ENCODE measurements around the gene PIGN. TPM values are rescaled to one million over a fixed set of nuclear protein-coding genes. Genes with fewer than 3 reads are reported as not detected.

Gene PIGN, protein sequence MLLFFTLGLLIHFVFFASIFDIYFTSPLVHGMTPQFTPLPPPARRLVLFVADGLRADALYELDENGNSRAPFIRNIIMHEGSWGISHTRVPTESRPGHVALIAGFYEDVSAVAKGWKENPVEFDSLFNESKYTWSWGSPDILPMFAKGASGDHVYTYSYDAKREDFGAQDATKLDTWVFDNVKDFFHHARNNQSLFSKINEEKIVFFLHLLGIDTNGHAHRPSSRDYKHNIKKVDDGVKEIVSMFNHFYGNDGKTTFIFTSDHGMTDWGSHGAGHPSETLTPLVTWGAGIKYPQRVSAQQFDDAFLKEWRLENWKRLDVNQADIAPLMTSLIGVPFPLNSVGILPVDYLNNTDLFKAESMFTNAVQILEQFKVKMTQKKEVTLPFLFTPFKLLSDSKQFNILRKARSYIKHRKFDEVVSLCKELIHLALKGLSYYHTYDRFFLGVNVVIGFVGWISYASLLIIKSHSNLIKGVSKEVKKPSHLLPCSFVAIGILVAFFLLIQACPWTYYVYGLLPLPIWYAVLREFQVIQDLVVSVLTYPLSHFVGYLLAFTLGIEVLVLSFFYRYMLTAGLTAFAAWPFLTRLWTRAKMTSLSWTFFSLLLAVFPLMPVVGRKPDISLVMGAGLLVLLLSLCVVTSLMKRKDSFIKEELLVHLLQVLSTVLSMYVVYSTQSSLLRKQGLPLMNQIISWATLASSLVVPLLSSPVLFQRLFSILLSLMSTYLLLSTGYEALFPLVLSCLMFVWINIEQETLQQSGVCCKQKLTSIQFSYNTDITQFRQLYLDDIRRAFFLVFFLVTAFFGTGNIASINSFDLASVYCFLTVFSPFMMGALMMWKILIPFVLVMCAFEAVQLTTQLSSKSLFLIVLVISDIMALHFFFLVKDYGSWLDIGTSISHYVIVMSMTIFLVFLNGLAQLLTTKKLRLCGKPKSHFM
- total RNA-seq (13.5 TPM), polyA plus RNA-seq (8.2 TPM)
- long read RNA-seq, donor 1: 0 reads
- long read RNA-seq, donor 2: 0 reads
- long read RNA-seq, donor 3, full-length matches to known transcripts: 2 of 2 reads
- long read RNA-seq, donor 3, partial matches to known transcripts: 0 of 2 reads
- long read RNA-seq, donor 3, other reads (novel, unspliced or antisense): 0 of 2 reads
- long read RNA-seq, donor 4, full-length matches to known transcripts: 2 of 2 reads
- long read RNA-seq, donor 4, partial matches to known transcripts: 0 of 2 reads
- long read RNA-seq, donor 4, other reads (novel, unspliced or antisense): 0 of 2 reads
- long read RNA-seq, donor 5, full-length matches to known transcripts: 4 of 4 reads
- long read RNA-seq, donor 5, partial matches to known transcripts: 0 of 4 reads
- long read RNA-seq, donor 5, other reads (novel, unspliced or antisense): 0 of 4 reads
- long read RNA-seq, donor 6, partial matches to known transcripts: 0 of 1 reads
- long read RNA-seq, donor 6, other reads (novel, unspliced or antisense): 0 of 1 reads
- long read RNA-seq, donor 7, full-length matches to known transcripts: 4 of 4 reads
- long read RNA-seq, donor 7, partial matches to known transcripts: 0 of 4 reads
- long read RNA-seq, donor 7, other reads (novel, unspliced or antisense): 0 of 4 reads
- long read RNA-seq, donor 8: 0 reads
- long read RNA-seq, donor 9: 0 reads
- long read RNA-seq, donor 10, full-length matches to known transcripts: 1 of 1 reads
- long read RNA-seq, donor 10, partial matches to known transcripts: 0 of 1 reads
- long read RNA-seq, donor 10, other reads (novel, unspliced or antisense): 0 of 1 reads

DNA sequence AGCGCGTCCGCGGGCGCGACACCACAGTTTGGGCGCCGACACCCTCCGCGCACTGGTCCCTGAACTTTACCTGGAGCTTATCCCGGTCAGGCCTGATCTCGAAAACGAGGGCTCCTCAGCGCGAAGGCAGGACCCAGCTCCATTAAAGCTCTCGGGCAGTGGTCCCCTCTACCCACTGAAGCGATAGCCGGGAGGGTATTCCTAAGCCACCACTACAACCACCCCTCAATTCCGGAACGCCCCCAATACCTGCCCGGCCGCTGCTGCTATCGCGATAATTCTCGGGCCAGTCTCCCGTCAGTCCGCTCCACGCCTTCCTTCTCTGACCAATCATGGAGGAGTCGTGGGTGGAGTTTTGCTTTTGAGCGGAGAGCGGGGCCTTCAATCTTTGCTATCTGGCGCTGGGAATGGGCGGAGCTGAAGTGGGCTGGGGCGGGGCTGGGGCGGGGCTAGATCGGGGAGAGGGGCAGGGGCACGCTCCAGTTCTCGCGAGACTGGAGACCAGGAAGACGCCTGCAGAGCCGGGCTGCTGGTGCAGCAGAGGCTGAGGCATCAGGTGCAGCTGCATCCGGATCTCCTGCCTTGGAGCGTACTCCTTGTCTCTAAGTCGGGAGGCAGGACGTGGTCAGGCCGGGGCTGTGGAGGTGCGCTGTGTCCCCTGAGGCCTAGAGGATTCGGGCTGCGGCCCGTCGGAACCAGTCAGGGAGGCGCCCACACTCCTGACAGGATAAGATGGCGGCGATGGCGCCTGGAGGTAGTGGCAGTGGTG lies at the start of gene PIGN, which contains the start of gene RELCH:
TSS of gene PIGN (minus strand) at position 283 of the 769 bp plus-strand sequence. CDS start 25,703 bp downstream, outside the sequence.
TSS of gene RELCH (plus strand) at position 482 of the 769 bp plus-strand sequence. CDS start at position 733, 251 bp downstream.
- Histone ChIP-seq H3K4me3 (ENCODE audit: low read length in 2 of 2) (peak within 1 kb of the TSS; percentile 58 to 85), H3K9me3 (ENCODE audit: control insufficient read depth in 2 of 2, insufficient read depth in 1 of 2, low read length in 1 of 2) (no peaks in the 10 kb centered on the region), H3K27ac (ENCODE audit: low read depth in 1 of 2, low read length in 1 of 2) (peak within 1 kb of the TSS; percentile 92 to 95), H3K4me1 (ENCODE audit: control insufficient read depth in 2 of 2, insufficient read depth in 2 of 2, low read length in 2 of 2) (peaks cover 9 to 10% of the 10 kb centered on the region in 2 donors), H3K27me3 (ENCODE audit: control insufficient read depth in 2 of 2, insufficient read depth in 1 of 2, low read length in 1 of 2) (no peaks in the 10 kb centered on the region), H3K36me3 (ENCODE audit: control insufficient read depth in 2 of 2, insufficient read depth in 2 of 2, low read length in 1 of 2) (peaks cover 0 to 5% of the 10 kb centered on the region in 2 donors)
- under 1% methylated on average over 55 of the region's 55 CpGs for WGBS
- peak; percentile 93 to 99 (median 97) for DNase-seq (ENCODE audit: low read depth in 6 of 9, low spot score in 9 of 9)

DNA sequence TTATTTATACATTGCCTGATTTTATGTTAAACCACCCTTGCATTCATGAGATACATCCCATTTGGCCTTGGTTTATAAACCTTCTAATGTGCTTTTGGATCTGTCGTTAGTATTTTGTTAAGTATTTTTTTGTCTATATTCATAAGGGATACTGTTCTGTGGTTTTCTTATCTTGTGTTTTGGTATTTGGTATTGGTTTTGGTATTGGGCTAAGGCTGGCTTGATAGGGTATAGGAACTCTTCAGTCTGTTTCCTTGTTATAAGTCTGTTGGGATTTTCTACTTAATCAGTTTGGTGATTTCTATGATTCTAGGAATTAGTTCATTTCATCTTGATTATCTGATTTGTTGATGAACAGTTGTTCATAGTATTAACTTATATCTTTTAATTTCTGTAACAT lies 49.4 kb upstream of the PIGN start:
- H3K36me3 ChIP-seq (ENCODE audit: control insufficient read depth in 2 of 2, insufficient read depth in 2 of 2, low read length in 1 of 2): peaks cover 11 to 14% of the 10 kb centered on the region in 2 donors

DNA sequence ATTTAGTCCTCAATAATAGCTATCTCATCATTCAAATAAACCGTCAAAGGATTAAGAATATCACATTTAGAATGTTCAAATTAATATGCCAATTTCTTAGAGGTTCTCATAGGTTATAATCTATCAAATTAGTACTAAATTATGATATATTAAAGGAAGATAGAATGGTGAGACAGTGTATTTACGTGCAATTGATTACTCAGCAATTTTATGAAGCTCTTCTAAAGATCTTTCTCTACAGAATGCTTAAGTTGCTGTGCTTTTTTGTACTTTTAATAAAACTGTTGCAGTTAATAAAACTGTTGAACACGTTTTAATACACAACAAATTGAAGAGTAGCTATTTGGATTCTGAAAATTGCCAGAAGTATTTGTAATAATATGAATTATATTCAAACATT lies 39.2 kb upstream of the PIGN start:
- Histone ChIP-seq H3K27me3 (ENCODE audit: control insufficient read depth in 2 of 2, insufficient read depth in 1 of 2, low read length in 1 of 2) (no peaks in the 10 kb centered on the region), H3K4me3 (ENCODE audit: low read length in 2 of 2) (no peak overlapping the region), H3K36me3 (ENCODE audit: control insufficient read depth in 2 of 2, insufficient read depth in 2 of 2, low read length in 1 of 2) (peaks cover 6 to 39% of the 10 kb centered on the region in 2 donors), H3K9me3 (ENCODE audit: control insufficient read depth in 2 of 2, insufficient read depth in 1 of 2, low read length in 1 of 2) (no peaks in the 10 kb centered on the region), H3K27ac (ENCODE audit: low read depth in 1 of 2, low read length in 1 of 2) (no peak overlapping the region), H3K4me1 (ENCODE audit: control insufficient read depth in 2 of 2, insufficient read depth in 2 of 2, low read length in 2 of 2) (no peaks in the 10 kb centered on the region)
- DNase-seq (ENCODE audit: low read depth in 6 of 9, low spot score in 9 of 9): no peak
- WGBS: 98% methylated on average over 3 of the region's 3 CpGs

More for the DNA sequence above, 49.4 kb upstream of the PIGN start:
- Histone ChIP-seq H3K4me1 (ENCODE audit: control insufficient read depth in 2 of 2, insufficient read depth in 2 of 2, low read length in 2 of 2) (no peaks in the 10 kb centered on the region), H3K4me3 (ENCODE audit: low read length in 2 of 2) (no peak overlapping the region), H3K27ac (ENCODE audit: low read depth in 1 of 2, low read length in 1 of 2) (no peak overlapping the region), H3K27me3 (ENCODE audit: control insufficient read depth in 2 of 2, insufficient read depth in 1 of 2, low read length in 1 of 2) (no peaks in the 10 kb centered on the region), H3K9me3 (ENCODE audit: control insufficient read depth in 2 of 2, insufficient read depth in 1 of 2, low read length in 1 of 2) (no peaks in the 10 kb centered on the region)
- 97% methylated on average over 1 of the region's 1 CpG for WGBS
- no peak for DNase-seq (ENCODE audit: low read depth in 6 of 9, low spot score in 9 of 9)

DNA sequence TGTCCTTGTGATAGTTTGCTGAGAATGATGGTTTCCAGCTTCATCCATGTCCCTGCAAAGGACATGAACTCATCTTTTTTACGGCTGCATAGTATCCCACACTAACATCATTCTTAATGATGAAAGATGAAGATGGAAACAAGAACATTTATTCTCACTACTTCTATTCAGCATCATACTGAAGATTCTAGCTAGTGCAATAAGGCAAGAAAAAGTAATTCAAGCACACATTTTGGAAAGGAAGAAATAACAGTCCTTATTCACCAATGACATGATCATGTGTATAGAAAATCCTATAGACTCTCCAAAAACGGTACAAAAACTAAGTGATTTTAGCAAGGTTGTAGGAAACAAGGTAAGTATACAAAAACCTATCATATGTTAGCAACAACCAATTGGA lies 37.4 kb upstream of the PIGN start:
- Histone ChIP-seq H3K27ac (ENCODE audit: low read depth in 1 of 2, low read length in 1 of 2) (no peak overlapping the region), H3K4me1 (ENCODE audit: control insufficient read depth in 2 of 2, insufficient read depth in 2 of 2, low read length in 2 of 2) (no peaks in the 10 kb centered on the region), H3K9me3 (ENCODE audit: control insufficient read depth in 2 of 2, insufficient read depth in 1 of 2, low read length in 1 of 2) (no peaks in the 10 kb centered on the region), H3K4me3 (ENCODE audit: low read length in 2 of 2) (no peak overlapping the region), H3K27me3 (ENCODE audit: control insufficient read depth in 2 of 2, insufficient read depth in 1 of 2, low read length in 1 of 2) (no peaks in the 10 kb centered on the region), H3K36me3 (ENCODE audit: control insufficient read depth in 2 of 2, insufficient read depth in 2 of 2, low read length in 1 of 2) (peaks cover 6 to 26% of the 10 kb centered on the region in 2 donors)
- no peak for DNase-seq (ENCODE audit: low read depth in 6 of 9, low spot score in 9 of 9)
- WGBS: 97% methylated on average over 2 of the region's 2 CpGs

DNA sequence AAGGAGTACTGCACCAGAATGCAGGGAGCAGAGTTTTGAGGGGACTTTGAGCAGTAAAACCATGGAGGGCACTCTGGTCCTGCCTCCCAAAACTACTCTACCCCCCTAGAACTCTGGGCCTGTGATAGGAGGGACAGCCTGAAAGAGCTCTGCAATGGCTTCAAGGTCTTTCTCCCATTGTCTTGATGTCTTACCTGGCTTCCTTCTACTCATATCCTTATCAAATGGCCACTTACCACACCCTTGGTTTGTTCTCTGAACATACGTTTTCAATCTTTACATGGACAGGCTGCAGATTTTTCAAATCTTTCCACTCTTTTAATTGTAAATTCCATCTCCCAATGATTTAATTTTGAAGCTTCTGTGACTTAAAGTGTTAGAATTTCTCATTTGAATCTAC lies 27.9 kb upstream of the PIGN start:
- WGBS: 100% methylated on average over 1 of the region's 1 CpG
- DNase-seq (ENCODE audit: low read depth in 6 of 9, low spot score in 9 of 9): no peak
- no peaks in the 10 kb centered on the region for H3K27me3 ChIP-seq (ENCODE audit: control insufficient read depth in 2 of 2, insufficient read depth in 1 of 2, low read length in 1 of 2)
- no peak overlapping the region for H3K27ac ChIP-seq (ENCODE audit: low read depth in 1 of 2, low read length in 1 of 2)
- H3K4me3 ChIP-seq (ENCODE audit: low read length in 2 of 2): no peak overlapping the region
- H3K4me1 ChIP-seq (ENCODE audit: control insufficient read depth in 2 of 2, insufficient read depth in 2 of 2, low read length in 2 of 2): no peaks in the 10 kb centered on the region
- no peaks in the 10 kb centered on the region for H3K9me3 ChIP-seq (ENCODE audit: control insufficient read depth in 2 of 2, insufficient read depth in 1 of 2, low read length in 1 of 2)
- peaks cover 3 to 21% of the 10 kb centered on the region in 2 donors for H3K36me3 ChIP-seq (ENCODE audit: control insufficient read depth in 2 of 2, insufficient read depth in 2 of 2, low read length in 1 of 2)

DNA sequence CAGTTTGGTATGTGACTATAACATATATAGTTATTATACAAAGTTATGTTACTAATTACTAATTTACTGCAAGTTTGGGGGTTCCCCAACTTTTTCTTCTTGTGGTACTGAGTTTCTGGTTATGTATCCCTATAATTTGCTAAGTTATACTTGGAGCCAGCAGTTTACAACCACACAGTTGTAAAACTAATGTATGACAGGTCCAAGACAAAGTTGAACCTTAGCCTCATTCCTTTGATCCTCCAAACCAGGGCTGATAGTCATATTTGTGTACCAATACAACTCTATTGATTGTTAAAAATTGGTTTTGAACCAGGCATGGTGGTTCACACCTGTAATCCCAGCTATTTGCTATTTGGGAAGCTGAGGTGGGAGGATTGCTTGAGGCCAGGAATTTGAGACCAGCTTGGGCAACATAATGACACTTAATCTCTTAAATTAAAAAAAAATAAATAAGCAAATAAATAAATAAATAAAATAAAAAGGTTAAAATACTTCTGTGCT lies 24.5 kb upstream of the PIGN start:
- H3K4me1 ChIP-seq (ENCODE audit: control insufficient read depth in 2 of 2, insufficient read depth in 2 of 2, low read length in 2 of 2): no peaks in the 10 kb centered on the region
- H3K36me3 ChIP-seq (ENCODE audit: control insufficient read depth in 2 of 2, insufficient read depth in 2 of 2, low read length in 1 of 2): peaks cover 3 to 21% of the 10 kb centered on the region in 2 donors
- no peak overlapping the region for H3K27ac ChIP-seq (ENCODE audit: low read depth in 1 of 2, low read length in 1 of 2)
- H3K9me3 ChIP-seq (ENCODE audit: control insufficient read depth in 2 of 2, insufficient read depth in 1 of 2, low read length in 1 of 2): no peaks in the 10 kb centered on the region
- no peak overlapping the region for H3K4me3 ChIP-seq (ENCODE audit: low read length in 2 of 2)
- no peak for DNase-seq (ENCODE audit: low read depth in 6 of 9, low spot score in 9 of 9)
- no peaks in the 10 kb centered on the region for H3K27me3 ChIP-seq (ENCODE audit: control insufficient read depth in 2 of 2, insufficient read depth in 1 of 2, low read length in 1 of 2)

DNA sequence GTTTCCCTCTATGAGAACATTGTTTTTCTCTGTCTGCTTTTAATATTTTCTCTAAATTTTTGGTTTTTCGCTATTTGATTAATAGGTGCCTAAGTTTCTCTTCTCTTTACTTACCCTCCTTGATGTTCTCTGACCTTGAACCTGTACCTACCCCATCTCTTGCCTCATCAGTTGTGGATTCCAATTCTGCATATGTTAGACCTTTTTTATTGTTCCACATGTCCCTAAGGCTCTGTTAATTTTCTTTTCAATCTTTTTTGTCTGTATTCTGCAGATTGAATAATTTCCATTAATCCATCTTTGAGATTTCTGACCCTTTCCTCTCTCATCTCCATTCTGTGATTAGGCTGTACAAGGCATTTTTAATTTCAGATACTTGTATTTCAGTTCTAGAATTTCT lies 23.3 kb upstream of the PIGN start:
- 98% methylated on average over 1 of the region's 1 CpG for WGBS
- no peak overlapping the region for H3K27ac ChIP-seq (ENCODE audit: low read depth in 1 of 2, low read length in 1 of 2)
- no peaks in the 10 kb centered on the region for H3K27me3 ChIP-seq (ENCODE audit: control insufficient read depth in 2 of 2, insufficient read depth in 1 of 2, low read length in 1 of 2)
- H3K36me3 ChIP-seq (ENCODE audit: control insufficient read depth in 2 of 2, insufficient read depth in 2 of 2, low read length in 1 of 2): peaks cover 3 to 21% of the 10 kb centered on the region in 2 donors
- no peaks in the 10 kb centered on the region for H3K4me1 ChIP-seq (ENCODE audit: control insufficient read depth in 2 of 2, insufficient read depth in 2 of 2, low read length in 2 of 2)
- DNase-seq (ENCODE audit: low read depth in 6 of 9, low spot score in 9 of 9): no peak
- no peaks in the 10 kb centered on the region for H3K9me3 ChIP-seq (ENCODE audit: control insufficient read depth in 2 of 2, insufficient read depth in 1 of 2, low read length in 1 of 2)
- H3K4me3 ChIP-seq (ENCODE audit: low read length in 2 of 2): no peak overlapping the region

All from thymus (tissue), 14 donors.